ENCODE results near the gene DCP2. TPM values are rescaled to one million over a fixed set of nuclear protein-coding genes. Genes with fewer than 3 reads are reported as not detected.

The DCP2 gene
- total and polyA plus RNA-seq, 3 donors from 2014 or later, result 19.8 to 36.8 (median 32.4) TPM

DNA sequence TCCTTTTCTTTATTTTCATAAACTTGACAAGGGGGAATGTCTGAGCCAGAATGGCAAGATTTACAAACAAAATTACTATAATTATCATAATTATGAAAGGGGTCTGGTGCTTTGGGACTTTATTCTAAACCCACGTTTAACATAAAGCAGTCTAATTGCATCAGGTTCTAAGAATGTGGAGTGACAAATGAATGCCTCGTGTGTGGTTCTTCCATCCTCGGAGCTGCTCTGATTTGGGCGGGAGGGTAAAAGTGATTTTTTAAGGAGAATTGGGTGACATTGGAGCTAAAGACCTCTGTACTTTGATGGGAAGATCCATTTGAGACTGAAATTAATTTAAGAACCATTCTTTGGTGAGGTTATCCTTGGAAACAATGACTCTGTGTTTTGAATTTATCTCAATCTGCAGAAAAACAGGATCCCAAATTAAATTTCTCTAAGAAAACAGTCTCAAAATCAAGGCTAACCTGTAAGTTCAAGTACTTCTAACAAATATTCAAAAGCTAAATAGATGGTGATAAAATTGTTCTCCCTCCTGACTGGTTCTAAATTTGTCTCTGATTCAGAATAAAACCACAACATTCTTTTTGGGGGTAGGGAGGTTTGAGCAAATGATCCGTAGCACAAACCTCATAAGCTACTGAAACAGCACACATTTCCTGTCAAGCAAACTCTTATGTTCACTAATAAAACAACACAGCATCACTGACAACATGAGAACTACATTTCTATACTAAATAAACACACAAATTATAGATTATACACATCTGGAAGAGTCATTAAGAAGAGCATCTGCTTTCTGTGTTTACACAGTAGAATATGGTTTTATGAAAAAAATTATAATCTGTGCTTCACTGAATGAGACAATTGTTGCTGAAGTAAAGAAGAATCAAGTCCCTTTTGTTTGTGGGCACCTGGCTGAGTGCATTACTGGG is 85.5 kb downstream of the DCP2 start:
- Histone ChIP-seq H3K27ac (no peak overlapping the region), H3K9me3 (no peaks in the 10 kb centered on the region)

DNA sequence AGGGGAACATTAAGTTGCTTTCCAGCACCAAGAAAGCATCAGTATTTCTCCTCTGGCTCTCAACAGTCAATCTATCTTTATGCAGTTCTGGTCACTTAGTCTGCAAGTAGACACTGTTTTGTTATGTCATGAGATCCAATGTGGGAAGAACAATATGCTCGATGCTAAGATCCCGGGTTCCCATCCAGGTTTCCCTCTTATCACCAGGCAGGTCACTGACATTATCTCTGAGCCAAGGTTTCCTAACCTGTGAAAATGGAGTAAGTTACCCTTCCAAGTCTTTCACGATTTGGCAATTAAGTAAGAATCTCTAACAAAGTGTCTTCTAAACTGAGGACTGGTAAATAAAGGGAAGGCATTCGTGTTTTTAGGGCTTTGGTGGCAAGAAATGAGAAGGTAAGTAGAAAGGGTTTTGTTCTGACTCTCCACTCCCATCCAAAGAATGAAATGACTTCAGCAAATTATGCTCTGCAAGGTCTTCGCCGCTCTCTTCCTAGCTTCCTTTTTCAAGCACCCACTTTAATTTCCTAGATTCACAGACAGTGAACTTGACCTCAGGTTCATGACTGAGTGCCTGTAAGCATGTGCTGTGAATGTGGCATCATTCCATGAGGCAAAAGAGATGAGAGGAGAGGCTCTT is 86.4 kb downstream of the DCP2 start:
- no peaks in the 10 kb centered on the region for H3K4me1 ChIP-seq

More for the DNA sequence above, 85.5 kb downstream of the DCP2 start:
- Histone ChIP-seq H3K4me1 (no peaks in the 10 kb centered on the region), H3K27me3 (no peaks in the 10 kb centered on the region), H3K4me3 (no peak overlapping the region), H3K36me3 (ENCODE audit: low read depth, missing control alignments) (no peaks in the 10 kb centered on the region)
- TF ChIP-seq POLR2A (IDR thresholded peaks at IDR 0.05), result no peak
- TF ChIP-seq, protein P1, sequence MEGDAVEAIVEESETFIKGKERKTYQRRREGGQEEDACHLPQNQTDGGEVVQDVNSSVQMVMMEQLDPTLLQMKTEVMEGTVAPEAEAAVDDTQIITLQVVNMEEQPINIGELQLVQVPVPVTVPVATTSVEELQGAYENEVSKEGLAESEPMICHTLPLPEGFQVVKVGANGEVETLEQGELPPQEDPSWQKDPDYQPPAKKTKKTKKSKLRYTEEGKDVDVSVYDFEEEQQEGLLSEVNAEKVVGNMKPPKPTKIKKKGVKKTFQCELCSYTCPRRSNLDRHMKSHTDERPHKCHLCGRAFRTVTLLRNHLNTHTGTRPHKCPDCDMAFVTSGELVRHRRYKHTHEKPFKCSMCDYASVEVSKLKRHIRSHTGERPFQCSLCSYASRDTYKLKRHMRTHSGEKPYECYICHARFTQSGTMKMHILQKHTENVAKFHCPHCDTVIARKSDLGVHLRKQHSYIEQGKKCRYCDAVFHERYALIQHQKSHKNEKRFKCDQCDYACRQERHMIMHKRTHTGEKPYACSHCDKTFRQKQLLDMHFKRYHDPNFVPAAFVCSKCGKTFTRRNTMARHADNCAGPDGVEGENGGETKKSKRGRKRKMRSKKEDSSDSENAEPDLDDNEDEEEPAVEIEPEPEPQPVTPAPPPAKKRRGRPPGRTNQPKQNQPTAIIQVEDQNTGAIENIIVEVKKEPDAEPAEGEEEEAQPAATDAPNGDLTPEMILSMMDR (IDR thresholded peaks at IDR 0.05), result no peak
- intact Hi-C loops (cut with DNase I; ENCODE audit: low total_unique reads), result no loop called here
- no peak for DNase-seq
- 58 to 67% methylated on average over 5 of the region's 5 CpGs for WGBS, 2 donors

DNA sequence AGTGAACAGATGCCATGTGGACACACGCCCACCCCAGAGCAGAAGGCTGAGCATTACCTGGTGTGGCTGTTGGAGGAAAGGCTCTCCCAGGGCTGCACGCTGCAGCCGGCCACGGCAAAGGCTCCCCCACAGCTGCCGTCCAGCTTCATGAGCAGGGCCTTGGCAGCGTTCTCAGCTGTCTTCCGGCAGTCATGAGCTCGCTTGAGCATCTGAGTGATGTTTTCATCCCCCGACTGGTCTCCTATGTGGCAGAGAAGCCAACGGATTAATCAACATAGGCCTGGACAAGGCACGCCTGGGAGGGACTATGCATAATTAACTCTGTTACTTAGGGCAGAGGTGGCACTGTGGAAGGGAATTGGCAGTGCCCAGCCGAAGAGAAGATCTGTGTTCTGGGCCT is 87.3 kb downstream of the DCP2 start:
- TF ChIP-seq POLR2A (IDR thresholded peaks at IDR 0.05), result no peak
- TF ChIP-seq, protein P1 (IDR thresholded peaks at IDR 0.05), result no peak
- Histone ChIP-seq H3K4me3 (no peak overlapping the region), H3K4me1 (no peaks in the 10 kb centered on the region), H3K27ac (no peak overlapping the region), H3K36me3 (ENCODE audit: low read depth, missing control alignments) (no peaks in the 10 kb centered on the region), H3K9me3 (no peaks in the 10 kb centered on the region), H3K27me3 (no peaks in the 10 kb centered on the region)
- 81 to 90% methylated on average over 12 of the region's 12 CpGs for WGBS, 2 donors
- DNase-seq, result no peak
- intact Hi-C loops (cut with DNase I; ENCODE audit: low total_unique reads), result no loop called here

More for the DNA sequence above, 86.4 kb downstream of the DCP2 start:
- intact Hi-C loops (cut with DNase I; ENCODE audit: low total_unique reads), result no loop called here
- H3K36me3 ChIP-seq (ENCODE audit: low read depth, missing control alignments), result no peaks in the 10 kb centered on the region
- no peaks in the 10 kb centered on the region for H3K27me3 ChIP-seq
- no peak for DNase-seq
- TF ChIP-seq POLR2A (IDR thresholded peaks at IDR 0.05), result no peak
- TF ChIP-seq, protein P1 (IDR thresholded peaks at IDR 0.05), result no peak
- H3K9me3 ChIP-seq, result no peaks in the 10 kb centered on the region
- H3K27ac ChIP-seq, result no peak overlapping the region
- no peak overlapping the region for H3K4me3 ChIP-seq
- 77 to 82% methylated on average over 6 of the region's 6 CpGs for WGBS, 2 donors

DNA sequence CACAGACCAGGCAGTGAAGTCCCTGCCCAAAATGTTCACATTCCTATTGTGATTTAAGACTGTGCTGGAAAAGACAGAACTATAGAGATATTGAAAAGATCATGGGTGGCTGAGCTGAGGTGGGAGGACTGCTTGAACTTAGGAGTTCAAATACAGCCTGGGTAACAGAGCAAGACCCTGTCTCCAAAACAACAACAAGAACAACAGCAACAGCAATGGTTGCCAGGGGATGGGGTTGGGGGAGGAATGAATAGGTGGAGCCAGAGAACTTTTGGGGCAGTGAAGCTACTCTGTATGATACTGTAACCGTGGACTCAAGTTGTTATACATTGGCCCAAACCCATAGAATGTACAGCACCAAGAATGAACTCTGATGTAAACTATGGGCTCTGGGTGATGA is 88.2 kb downstream of the DCP2 start:
- Histone ChIP-seq H3K4me1 (no peaks in the 10 kb centered on the region), H3K9me3 (no peaks in the 10 kb centered on the region), H3K4me3 (no peak overlapping the region), H3K27me3 (no peaks in the 10 kb centered on the region), H3K36me3 (ENCODE audit: low read depth, missing control alignments) (no peaks in the 10 kb centered on the region), H3K27ac (no peak overlapping the region)
- TF ChIP-seq, protein P1 (IDR thresholded peaks at IDR 0.05), result no peak
- no peak for TF ChIP-seq POLR2A (IDR thresholded peaks at IDR 0.05)
- DNase-seq, result no peak
- WGBS, 2 donors, result 94 to 100% methylated on average over 1 of the region's 1 CpG
- intact Hi-C loops (cut with DNase I; ENCODE audit: low total_unique reads), result no loop called here
